Motor neuron (in vitro differentiated cells): ENCODE results near the gene TMEM120B. TPM values are rescaled to one million over a fixed set of nuclear protein-coding genes. Genes with fewer than 3 reads are reported as not detected.

ENCODE experiments used
- ATAC-seq, 8 experiments: fragments of 200-7000 bp; cut with Tn5 transposase; replicated peaks in 6 of 8; 2 replicates each; pipeline ENCODE4 v1.8.0; 2021; ENCODE audit warnings: mild to moderate bottlenecking in 8 of 8, moderate library complexity in 8 of 8
- H3K27ac ChIP-seq, 2 donors: fragments of 250-450 bp; sonication (Bioruptor Pico); 2 replicates each; pipeline ENCODE4 v1.9.0; 2021; ENCODE audit warnings: antibody characterized with exemption in 2 of 2, mild to moderate bottlenecking in 2 of 2, moderate library complexity in 1 of 2
- H3K4me1 ChIP-seq, 2 donors: fragments of 250-450 bp; sonication (Bioruptor Pico); replicated peaks in 1 of 2; 2 replicates each; pipeline ENCODE4 v1.6.1; 2021; ENCODE audit warnings: antibody characterized with exemption in 2 of 2, mild to moderate bottlenecking in 2 of 2, moderate library complexity in 1 of 2
- H3K4me3 ChIP-seq, 5 donors: fragments of 250-450 bp; sonication (Bioruptor Pico); 2 replicates each; pipeline ENCODE4 v1.9.0; 2021; ENCODE audit warnings: antibody characterized with exemption in 5 of 5, mild to moderate bottlenecking in 5 of 5, moderate library complexity in 4 of 5
- WGBS, 10 experiments: fragments of 450-650 bp; shearing (Covaris generic); methylation state at CpG; one replicate each; pipeline ENCODE4 v1.0.0; 2022; 5-methylcytosine and 5-hydroxymethylcytosine counted together
- in situ Hi-C, 9 experiments: fragments of 400-800 bp; cut with MboI; loops; one replicate each; pipeline ENCODE4 v1.15.0; 2021; ENCODE audit warnings: low sequenced_read_pairs in 9 of 9, low pct_unique_long_range_greater_than_20kb in 2 of 9; ENCODE audit not compliant: unreplicated experiment in 9 of 9
- total RNA-seq, 8 experiments: library from RNA; unstranded; fragments of 300-600 nt; gene quantifications; 2 replicates each; pipeline versions ENCODE4 v1.2.3 to v1.2.4, GENCODE V29; 2022

Gene TMEM120B
- total RNA-seq, 8 experiments from 2014 or later, result 4.9 to 13.4 (median 7.7) TPM

DNA sequence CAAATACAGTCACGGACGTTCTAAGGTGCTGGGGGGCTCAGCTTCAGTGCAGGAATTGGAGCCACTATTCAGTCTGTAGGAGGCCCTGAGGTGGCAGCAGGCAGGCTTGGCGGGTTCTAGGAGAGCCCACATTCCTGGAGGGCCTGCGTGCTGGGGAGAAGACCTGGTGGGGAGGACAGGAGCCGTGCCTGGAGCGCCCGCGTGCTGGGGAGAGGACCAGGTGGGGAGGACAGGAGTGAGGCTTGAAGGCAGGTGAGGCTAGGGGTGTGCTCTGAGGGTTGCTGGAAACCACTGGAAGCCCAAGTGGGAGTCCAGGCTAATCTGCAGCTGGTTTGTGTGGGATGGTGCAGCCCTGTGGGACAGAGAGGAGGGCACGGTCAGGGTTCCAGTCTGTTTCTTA lies 57.8 kb downstream of the TMEM120B start:
- in situ Hi-C loops, result loop anchor here in 2 of 9 experiments (10.0 kb wide), 2 partner anchors 66 to 76 kb away; no protein-coding TSS in a partner anchor
- Histone ChIP-seq H3K4me1 (peaks cover 14 to 24% of the 10 kb centered on the region in 2 donors), H3K4me3 (no peak overlapping the region), H3K27ac (no peak overlapping the region)
- WGBS, 10 experiments, result 70 to 92% (median 80%) methylated on average over 1 to 3 of the region's 9 CpGs; no CpG with 5 or more reads in 5 of the 10 experiments
- no peak for ATAC-seq

DNA sequence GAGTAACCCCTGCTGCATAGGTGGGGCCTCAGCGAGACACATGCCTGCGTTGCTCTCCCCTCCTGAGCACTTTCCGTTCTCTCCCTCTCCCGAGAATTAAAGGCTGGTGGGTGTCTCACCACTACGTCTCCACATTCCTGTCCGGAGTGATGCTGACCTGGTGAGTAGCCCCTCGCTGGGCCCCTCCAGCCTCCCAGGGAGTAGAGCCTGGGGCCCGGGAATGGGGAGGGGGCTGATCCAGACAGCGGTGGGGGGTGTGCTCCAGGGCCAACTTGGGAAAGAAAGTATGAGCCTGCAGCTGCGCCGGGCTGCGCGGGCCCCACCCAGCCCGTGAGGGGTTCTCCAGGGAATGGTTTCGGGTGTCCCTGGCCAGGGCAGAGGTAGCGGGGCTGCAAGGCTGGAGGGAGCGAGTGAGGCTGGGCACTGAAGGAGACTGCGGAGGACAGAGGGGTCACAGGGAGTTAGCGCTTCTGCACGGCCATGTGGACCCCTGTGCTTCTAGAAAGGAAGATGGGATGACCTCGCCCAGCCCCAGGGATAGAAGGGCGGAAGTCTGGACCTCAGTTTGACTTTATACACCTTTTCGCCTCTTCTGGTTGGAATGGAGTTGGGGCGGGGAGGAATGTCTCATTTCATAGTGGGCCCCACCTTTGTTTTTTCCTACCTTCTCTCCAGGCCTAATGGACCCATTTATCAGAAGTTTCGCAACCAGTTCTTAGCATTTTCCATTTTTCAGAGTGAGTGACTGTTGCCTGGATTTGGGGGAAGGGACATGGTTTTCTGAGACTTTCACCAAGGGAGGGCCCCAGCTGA lies 58.5 kb downstream of the TMEM120B start:
- in situ Hi-C loops, result loop anchor here in 2 of 9 experiments (10.0 kb wide), 2 partner anchors 66 to 76 kb away; no protein-coding TSS in a partner anchor
- Histone ChIP-seq H3K27ac (no peak overlapping the region), H3K4me1 (peaks cover 9 to 18% of the 10 kb centered on the region in 2 donors), H3K4me3 (no peak overlapping the region)
- no peak for ATAC-seq
- WGBS, 10 experiments, result 85 to 100% (median 90%) methylated on average over 1 to 5 of the region's 25 CpGs; no CpG with 5 or more reads in 5 of the 10 experiments

DNA sequence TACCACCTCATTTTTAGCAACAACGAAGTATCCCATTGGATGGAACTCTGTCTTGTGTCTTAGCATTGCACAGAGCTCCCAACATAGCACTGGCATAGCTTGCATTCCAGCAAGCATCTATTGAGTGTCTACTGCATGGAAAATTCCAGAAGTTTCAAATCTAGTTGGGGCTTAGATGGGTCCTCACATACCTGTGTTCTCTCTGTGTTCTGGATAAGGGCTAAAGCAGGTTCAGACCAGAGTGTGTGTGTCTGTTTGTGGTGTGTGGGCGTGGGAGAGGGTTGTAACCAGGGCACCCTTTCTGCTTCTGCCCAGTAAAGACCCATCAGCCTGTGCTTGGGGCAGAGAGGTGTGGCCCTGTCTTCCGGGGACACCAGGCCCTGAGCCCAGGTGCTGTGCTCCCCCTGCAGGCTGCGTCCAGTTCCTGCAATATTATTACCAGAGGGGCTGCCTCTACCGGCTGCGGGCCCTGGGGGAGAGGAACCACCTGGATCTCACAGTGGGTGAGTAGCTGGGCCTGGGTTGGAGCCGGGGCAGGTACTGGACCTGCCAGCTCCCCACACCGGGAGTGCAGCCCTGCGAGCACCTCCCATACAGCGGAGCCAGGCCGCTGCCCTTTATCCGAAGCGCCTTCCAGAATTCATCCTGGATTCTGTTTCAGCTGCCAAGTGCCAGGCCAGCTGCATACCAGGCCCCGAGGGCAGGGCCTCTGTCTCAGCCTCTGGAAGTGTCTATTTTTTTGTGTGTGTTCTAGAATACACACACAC lies 60.6 kb downstream of the TMEM120B start:
- ATAC-seq, result peak; percentile 55 to 86 (median 70)
- H3K4me1 ChIP-seq, result peaks cover 0 to 9% of the 10 kb centered on the region in 2 donors
- in situ Hi-C loops, result loop anchor here in 2 of 9 experiments (10.0 kb wide), 2 partner anchors 68 to 78 kb away; no protein-coding TSS in a partner anchor
- WGBS, 10 experiments, result 42 to 100% (median 70%) methylated on average over 1 to 6 of the region's 14 CpGs; no CpG with 5 or more reads in 1 of the 10 experiments
- no peak overlapping the region for H3K4me3 ChIP-seq
- H3K27ac ChIP-seq, result no peak overlapping the region

DNA sequence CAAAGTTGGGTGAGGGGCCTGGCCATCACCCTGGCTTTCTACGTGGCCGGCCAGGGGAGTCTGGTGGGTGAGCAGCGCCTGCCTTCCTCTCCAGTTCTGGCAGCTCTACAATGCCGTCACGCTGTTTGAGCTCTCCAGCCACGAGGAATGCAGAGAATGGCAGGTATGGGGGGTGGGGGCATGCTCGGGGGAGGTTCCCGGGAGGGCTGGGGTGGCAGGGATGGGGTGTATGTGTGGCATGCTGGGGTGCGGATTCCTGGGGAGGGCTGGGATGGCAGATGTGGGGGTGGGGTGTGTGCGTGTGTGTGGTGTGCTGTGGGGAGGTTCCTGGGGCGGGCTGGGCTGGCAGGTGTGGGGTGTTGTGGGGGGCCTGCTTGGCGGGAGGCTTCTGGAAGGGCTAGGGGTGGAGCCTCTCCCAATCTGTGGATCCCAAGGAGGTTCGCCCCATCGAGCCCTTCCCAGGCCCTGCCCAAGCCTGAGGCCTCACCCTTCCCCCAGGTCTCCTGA lies 62.5 kb downstream of the TMEM120B start:
- in situ Hi-C loops, result loop anchor here in 4 of 9 experiments (10.0 to 25.0 kb wide), 3 partner anchors 70 to 88 kb away; no protein-coding TSS in a partner anchor
- no peak overlapping the region for H3K27ac ChIP-seq
- no peak for ATAC-seq
- no peak overlapping the region for H3K4me3 ChIP-seq
- peaks cover 0 to 9% of the 10 kb centered on the region in 2 donors for H3K4me1 ChIP-seq
- 60% methylated on average over 1 of the region's 14 CpGs; no CpG with 5 or more reads in 9 of the 10 experiments for WGBS, 10 experiments

DNA sequence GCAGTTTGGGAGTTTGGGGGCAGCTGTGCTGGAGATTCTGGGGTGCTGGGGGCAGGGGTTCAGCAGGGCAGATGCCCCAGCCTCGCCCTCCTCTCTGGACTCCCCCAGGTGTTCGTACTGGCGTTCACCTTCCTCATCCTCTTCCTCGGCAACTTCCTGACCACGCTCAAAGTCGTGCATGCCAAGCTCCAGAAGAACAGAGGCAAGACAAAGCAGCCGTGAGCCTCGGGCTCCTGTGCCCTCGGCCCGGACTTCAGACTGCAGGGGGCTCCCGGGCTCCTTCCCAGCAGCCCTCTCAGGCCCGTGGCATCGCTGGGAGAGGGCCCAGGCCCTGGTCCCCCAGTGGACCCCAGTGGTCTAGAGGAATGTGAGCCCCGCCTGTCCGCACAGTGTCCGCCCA lies 62.9 kb downstream of the TMEM120B start:
- peaks cover 0 to 9% of the 10 kb centered on the region in 2 donors for H3K4me1 ChIP-seq
- H3K4me3 ChIP-seq, result no peak overlapping the region
- peak in 2 of 8 experiments; percentile 3 to 7 for ATAC-seq
- in situ Hi-C loops, result loop anchor here in 4 of 9 experiments (10.0 to 25.0 kb wide), 3 partner anchors 71 to 88 kb away; no protein-coding TSS in a partner anchor
- WGBS, 10 experiments, result 64% methylated on average over 3 of the region's 16 CpGs; no CpG with 5 or more reads in 9 of the 10 experiments
- H3K27ac ChIP-seq, result no peak overlapping the region

DNA sequence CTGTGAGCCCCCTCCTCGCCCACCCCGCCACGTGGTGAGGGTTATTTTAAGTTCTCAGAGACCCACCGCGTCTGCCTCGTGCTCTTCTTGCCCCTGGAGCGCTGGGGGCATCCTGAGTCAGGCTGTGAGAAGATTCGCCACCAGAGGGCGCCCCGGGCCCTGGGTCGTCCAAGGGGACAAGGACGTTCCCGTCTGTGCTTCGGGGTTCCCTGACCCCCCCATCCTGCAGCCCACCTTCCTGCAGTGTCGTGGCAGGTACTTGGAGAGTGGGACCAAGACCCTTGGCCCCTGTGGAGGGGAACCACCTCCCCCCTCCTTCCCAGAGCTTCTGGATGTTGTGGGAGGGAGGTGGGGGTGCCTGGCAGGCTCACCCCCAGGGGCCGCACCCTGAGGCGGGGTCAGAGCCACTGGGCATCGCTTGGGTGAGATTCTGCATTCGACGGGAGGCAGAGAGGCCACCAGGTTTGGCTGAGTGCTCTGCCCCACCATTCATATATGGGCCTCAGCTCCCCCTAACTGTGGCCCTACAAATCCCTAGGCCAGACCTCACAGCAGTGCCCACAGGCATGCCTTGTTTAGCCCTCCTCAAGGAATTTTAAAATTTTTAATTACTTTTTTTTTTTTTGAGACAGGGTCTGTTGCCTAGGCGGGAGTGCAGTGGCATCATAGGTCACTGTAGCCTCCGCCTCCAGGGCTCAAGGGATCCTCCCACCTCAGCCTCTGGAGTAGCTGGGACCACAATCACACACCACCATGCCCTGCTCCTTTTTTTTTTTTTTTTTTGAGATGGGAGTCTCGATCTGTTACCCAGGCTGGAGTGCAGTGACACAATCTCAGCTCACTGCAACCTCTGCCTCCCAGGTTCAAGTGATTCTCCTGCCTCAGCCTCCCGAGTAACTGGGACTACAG lies 63.9 kb downstream of the TMEM120B start:
- Histone ChIP-seq H3K4me1 (peaks cover 0 to 3% of the 10 kb centered on the region in 2 donors), H3K4me3 (no peak overlapping the region), H3K27ac (no peak overlapping the region)
- WGBS, 10 experiments, result 4 to 100% (median 74%) methylated on average over 1 to 5 of the region's 24 CpGs
- peak; percentile 22 to 71 (median 42) for ATAC-seq
- in situ Hi-C loops, result loop anchor here in 4 of 9 experiments (10.0 to 25.0 kb wide), 3 partner anchors 72 to 89 kb away; no protein-coding TSS in a partner anchor

DNA sequence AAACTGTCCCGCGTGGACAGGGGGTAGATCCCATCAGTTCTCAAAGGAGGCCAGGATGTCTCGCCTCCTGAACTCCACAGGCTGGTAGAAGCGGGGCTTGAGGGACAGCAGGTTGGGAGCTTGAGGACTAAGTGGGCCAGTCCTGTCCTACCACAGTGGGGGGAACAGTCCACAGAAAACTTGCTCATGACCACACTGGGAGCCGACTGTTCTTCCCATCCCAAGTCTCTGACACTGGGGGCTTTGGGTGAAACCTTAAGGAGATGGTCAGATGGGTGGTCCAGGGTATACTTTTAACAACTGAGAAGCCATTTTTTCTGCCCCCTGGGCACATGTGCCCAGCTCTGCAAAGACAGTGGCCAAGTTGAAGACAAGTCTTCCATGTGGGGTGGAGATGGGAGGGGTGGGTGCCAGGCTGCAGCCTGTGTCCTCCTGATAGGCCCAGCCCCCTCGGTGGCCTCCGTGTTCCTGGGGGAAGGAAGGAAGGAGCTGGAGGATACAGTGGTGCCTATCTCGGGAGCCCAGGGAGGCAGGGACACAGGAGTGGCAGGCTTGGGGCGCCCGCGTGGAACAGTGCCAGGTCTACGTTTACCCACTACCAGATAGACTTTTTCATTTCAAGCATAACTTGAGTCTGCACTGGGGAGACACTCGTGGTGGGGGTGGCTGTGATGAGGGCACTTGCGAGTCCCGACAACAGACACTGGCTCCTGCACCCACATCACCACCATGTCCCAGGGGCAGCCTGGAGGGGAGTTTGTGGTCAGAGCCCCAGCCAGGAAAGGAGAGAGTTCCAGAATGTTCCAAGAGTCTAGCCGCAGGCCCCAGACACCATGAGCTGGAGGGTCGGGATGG lies 66.2 kb downstream of the TMEM120B start:
- in situ Hi-C loops, result loop anchor here in 4 of 9 experiments (10.0 to 25.0 kb wide), 3 partner anchors 74 to 91 kb away; no protein-coding TSS in a partner anchor
- H3K4me3 ChIP-seq, result no peak overlapping the region
- peaks cover 0 to 2% of the 10 kb centered on the region in 2 donors for H3K4me1 ChIP-seq
- 60 to 100% (median 89%) methylated on average over 1 to 10 of the region's 17 CpGs; no CpG with 5 or more reads in 5 of the 10 experiments for WGBS, 10 experiments
- ATAC-seq, result no peak
- H3K27ac ChIP-seq, result no peak overlapping the region

DNA sequence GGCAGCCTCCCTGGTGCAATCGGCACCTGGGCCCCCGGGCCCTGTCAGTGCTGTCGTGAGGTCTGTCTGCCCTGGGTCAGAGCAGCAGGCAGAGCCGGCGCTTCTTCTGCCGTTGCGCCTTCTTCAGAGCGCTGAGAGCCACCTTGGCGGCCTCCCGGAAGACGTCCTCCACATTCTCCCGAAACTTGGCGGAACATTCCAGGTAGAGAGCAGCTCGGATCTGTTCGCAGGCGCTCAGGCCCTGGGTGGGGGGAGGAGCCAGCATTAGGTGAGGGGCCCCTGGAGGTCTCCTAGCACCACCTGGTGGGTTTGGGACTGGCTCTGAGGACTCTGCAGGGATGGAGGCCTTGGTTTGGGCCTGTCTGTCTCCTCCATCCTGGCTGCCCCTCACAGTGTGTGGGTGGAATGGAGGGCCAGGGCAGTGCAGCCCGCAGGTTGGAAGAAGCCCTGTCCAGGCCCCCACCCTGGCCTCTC lies 66.9 kb downstream of the TMEM120B start:
- no peak for ATAC-seq
- in situ Hi-C loops, result loop anchor here in 4 of 9 experiments (10.0 to 25.0 kb wide), 3 partner anchors 75 to 92 kb away; no protein-coding TSS in a partner anchor
- no peak overlapping the region for H3K4me3 ChIP-seq
- H3K27ac ChIP-seq, result no peak overlapping the region
- 87 to 100% (median 94%) methylated on average over 1 to 9 of the region's 17 CpGs; no CpG with 5 or more reads in 6 of the 10 experiments for WGBS, 10 experiments
- H3K4me1 ChIP-seq, result peaks cover 0 to 2% of the 10 kb centered on the region in 2 donors

DNA sequence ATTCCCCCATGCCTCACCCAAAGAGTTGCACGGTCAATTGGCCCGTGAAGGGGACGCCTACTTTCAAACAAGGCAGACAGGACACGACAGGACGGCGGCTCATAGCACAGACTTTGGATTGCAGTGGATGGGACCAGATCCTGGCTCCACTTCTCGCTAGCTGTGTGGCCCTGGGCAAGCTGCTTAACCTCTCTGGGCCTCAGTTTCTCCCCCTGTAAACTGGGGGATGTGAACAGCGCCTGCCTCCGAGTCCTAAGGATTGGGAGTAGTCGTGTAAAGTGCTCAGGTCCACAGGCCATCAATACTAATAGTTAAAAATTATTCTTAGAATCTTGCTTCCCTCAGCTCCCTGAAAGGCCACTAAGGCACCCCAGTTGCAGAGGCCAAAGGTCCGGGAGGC lies 67.9 kb downstream of the TMEM120B start:
- no peak overlapping the region for H3K4me3 ChIP-seq
- ATAC-seq, result no peak
- WGBS, 10 experiments, result 89 to 100% (median 95%) methylated on average over 2 to 9 of the region's 11 CpGs; no CpG with 5 or more reads in 3 of the 10 experiments
- peaks cover 0 to 2% of the 10 kb centered on the region in 2 donors for H3K4me1 ChIP-seq
- in situ Hi-C loops, result loop anchor here in 2 of 9 experiments (25.0 kb wide), 1 partner anchor 93 kb away; no protein-coding TSS in a partner anchor
- H3K27ac ChIP-seq, result no peak overlapping the region

DNA sequence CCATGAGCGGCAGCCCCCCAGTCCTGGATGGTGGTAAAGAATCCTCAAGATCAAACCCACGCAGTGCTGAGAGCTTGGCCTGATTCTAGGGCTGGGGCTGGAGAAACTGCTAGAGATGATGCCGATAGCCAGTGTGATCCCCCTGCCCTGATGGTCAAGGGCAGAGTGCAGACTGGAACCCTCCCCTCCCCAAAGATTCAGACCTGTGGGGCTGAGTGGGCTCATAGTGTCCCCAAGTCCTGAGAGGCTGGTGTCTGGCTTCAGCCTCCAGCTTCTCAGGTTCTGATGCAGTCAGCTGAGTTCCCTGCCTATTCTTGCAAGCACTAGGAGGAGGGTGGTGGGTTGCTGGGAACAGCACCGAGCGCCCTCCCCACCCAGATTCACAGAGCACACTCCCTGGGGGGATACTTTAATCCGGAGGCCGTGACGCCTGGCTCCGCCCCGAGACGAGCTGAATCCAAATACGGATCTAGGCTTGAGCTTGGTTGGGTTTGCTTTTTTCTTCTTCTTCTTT lies 69.0 kb downstream of the TMEM120B start:
- ATAC-seq, result peak; percentile 43 to 88 (median 60)
- Histone ChIP-seq H3K27ac (no peak overlapping the region), H3K4me3 (no peak overlapping the region), H3K4me1 (peaks cover 0 to 2% of the 10 kb centered on the region in 2 donors)
- in situ Hi-C loops, result loop anchor here in 2 of 9 experiments (25.0 kb wide), 1 partner anchor 94 kb away; no protein-coding TSS in a partner anchor
- 5 to 92% (median 44%) methylated on average over 1 to 8 of the region's 12 CpGs; no CpG with 5 or more reads in 2 of the 10 experiments for WGBS, 10 experiments
